HEK293 (cell line): ENCODE results near the gene EEF2.

Experiments used
- MEIS1 ChIP-seq: sonication (generic); formaldehyde crosslinking; IDR thresholded peaks from 2 replicates; pipeline ENCODE4 v1.8.1; 2022; ENCODE audit warnings: missing genetic modification reagents, mild to moderate bottlenecking, borderline replicate concordance
- SETDB1 ChIP-seq: IDR thresholded peaks from one replicate; pipeline ENCODE4 v1.6.1; 2017; ENCODE audit warnings: mild to moderate bottlenecking, low read length, moderate library complexity, mixed read lengths; ENCODE audit not compliant: insufficient read length
- WT1 ChIP-seq: fragments of 450-650 bp; formaldehyde crosslinking; IDR thresholded peaks from 2 replicates; pipeline ENCODE4 v1.5.1; 2016; ENCODE audit warnings: missing biosample characterization, missing genetic modification characterization
- ZNF311 ChIP-seq: fragments of 450-650 bp; formaldehyde crosslinking; IDR thresholded peaks from 2 replicates; pipeline ENCODE4 v1.5.1; 2017; ENCODE audit warnings: missing biosample characterization, missing genetic modification characterization, borderline replicate concordance
- ZNF621 ChIP-seq: fragments of 450-650 bp; formaldehyde crosslinking; IDR thresholded peaks from 2 replicates; pipeline ENCODE4 v1.5.1; 2017; ENCODE audit warnings: missing biosample characterization, missing genetic modification characterization
- TF ChIP-seq, protein P1 (sequence below): fragments of 450-650 bp; formaldehyde crosslinking; IDR thresholded peaks from 2 replicates; pipeline ENCODE4 v1.5.1; 2016; ENCODE audit warnings: missing biosample characterization, missing genetic modification characterization
- TF ChIP-seq, protein P2 (sequence below): sonication (generic); formaldehyde crosslinking; IDR thresholded peaks from 2 replicates; pipeline ENCODE4 v1.8.1; 2022; ENCODE audit warnings: mild to moderate bottlenecking, moderate library complexity, missing genetic modification reagents

DNA sequence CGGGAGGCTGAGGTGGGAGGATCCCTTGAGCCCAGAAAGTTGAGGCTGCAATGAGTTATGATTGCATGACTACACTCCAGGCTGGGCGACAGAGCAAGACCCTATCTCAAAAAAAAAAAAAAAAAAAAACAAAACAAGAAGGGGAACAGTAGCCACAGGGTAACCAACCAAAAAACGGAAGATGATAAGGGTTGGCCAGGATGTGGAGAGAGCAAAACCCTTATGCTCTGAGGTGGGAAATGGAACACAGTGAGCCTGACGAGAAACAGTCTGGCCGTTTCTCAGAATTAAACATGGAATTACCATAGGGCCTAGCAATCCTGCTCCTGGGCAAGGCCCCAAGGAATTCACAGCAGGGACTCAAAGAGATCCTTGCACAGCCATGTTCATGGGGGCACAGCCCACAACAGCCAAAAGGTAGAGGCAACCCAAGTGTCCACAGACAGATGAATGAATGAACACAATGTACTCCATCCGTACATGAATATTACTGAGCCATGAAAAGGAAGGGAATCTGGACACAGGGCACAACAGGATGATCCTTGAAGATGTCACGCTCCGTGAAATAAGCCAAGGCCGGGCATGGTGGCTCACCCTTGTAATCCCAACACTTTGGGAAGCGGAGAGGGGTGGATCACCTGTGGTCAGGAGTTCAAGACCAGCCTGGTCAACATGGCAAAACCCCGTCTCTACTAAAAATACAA, 41.1 kb downstream of the EEF2 start:
- TF ChIP-seq WT1 (tag by site-specific recombination) (no peak), ZNF311 (no peak), ZNF621 (tag by site-specific recombination) (no peak), MEIS1 (CRISPR knock-in tag) (no peak), SETDB1 (no peak)
- TF ChIP-seq, protein P1, sequence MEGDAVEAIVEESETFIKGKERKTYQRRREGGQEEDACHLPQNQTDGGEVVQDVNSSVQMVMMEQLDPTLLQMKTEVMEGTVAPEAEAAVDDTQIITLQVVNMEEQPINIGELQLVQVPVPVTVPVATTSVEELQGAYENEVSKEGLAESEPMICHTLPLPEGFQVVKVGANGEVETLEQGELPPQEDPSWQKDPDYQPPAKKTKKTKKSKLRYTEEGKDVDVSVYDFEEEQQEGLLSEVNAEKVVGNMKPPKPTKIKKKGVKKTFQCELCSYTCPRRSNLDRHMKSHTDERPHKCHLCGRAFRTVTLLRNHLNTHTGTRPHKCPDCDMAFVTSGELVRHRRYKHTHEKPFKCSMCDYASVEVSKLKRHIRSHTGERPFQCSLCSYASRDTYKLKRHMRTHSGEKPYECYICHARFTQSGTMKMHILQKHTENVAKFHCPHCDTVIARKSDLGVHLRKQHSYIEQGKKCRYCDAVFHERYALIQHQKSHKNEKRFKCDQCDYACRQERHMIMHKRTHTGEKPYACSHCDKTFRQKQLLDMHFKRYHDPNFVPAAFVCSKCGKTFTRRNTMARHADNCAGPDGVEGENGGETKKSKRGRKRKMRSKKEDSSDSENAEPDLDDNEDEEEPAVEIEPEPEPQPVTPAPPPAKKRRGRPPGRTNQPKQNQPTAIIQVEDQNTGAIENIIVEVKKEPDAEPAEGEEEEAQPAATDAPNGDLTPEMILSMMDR (tag by site-specific recombination) = no peak
- TF ChIP-seq, protein P2, sequence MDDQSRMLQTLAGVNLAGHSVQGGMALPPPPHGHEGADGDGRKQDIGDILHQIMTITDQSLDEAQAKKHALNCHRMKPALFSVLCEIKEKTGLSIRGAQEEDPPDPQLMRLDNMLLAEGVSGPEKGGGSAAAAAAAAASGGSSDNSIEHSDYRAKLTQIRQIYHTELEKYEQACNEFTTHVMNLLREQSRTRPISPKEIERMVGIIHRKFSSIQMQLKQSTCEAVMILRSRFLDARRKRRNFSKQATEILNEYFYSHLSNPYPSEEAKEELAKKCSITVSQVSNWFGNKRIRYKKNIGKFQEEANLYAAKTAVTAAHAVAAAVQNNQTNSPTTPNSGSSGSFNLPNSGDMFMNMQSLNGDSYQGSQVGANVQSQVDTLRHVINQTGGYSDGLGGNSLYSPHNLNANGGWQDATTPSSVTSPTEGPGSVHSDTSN = no peak
